GM21390 (cell line): Measurements from ENCODE around the gene CDKL2.
"Not testable (repeated sequence)": the region's sequence is repeated elsewhere in the genome, so short reads cannot be mapped to it uniquely, and the experiment has no call there.

ENCODE experiments used
- ATAC-seq: cut with Tn5 transposase; IDR thresholded peaks from one replicate; pipeline ENCODE4 v1.9.1; 2021; ENCODE audit not compliant: unreplicated experiment

Gene CDKL2

GRCh38 chr4:75555294-75556164 is 74.8 kb downstream of the CDKL2 start, which contains the start of gene ODAPH:
ODAPH (plus strand) TSS chr4:75556066; CDS start chr4:75556083, 17 bp downstream.
- ATAC-seq, result peak; percentile 97

- ATAC-seq, result no peak
Measured at GRCh38 chr4:75552452-75552851, 77.9 kb downstream of the CDKL2 start.

GRCh38 chr4:75549019-75549418 is 81.3 kb downstream of the CDKL2 start:
- no peak for ATAC-seq

- no peak for ATAC-seq
Measured at GRCh38 chr4:75547647-75548387, 82.5 kb downstream of the CDKL2 start.

- ATAC-seq, result no peak
Measured at GRCh38 chr4:75545526-75545925, 84.8 kb downstream of the CDKL2 start.

GRCh38 chr4:75544870-75545269 is 85.5 kb downstream of the CDKL2 start:
- no peak for ATAC-seq

GRCh38 chr4:75544220-75544619 is 86.1 kb downstream of the CDKL2 start:
- not testable (repeated sequence) for ATAC-seq

GRCh38 chr4:75542824-75543223 is 87.5 kb downstream of the CDKL2 start:
- ATAC-seq, result no peak

- ATAC-seq, result not testable (repeated sequence)
Measured at GRCh38 chr4:75537308-75537707, 93.0 kb downstream of the CDKL2 start.

- not testable (repeated sequence) for ATAC-seq
Measured at GRCh38 chr4:75533926-75534325, 96.4 kb downstream of the CDKL2 start.

GRCh38 chr4:75533339-75533887 is 96.9 kb downstream of the CDKL2 start:
- ATAC-seq, result not testable (repeated sequence)

GRCh38 chr4:75531536-75532143 is 98.7 kb downstream of the CDKL2 start:
- ATAC-seq, result not testable (repeated sequence)

- no peak for ATAC-seq
Measured at GRCh38 chr4:75530556-75531322, 99.6 kb downstream of the CDKL2 start.
